Measurements from ENCODE around the gene ZNF138.

The ZNF138 gene

GRCh38 chr7:64871761-64872160, 77.5 kb downstream of the ZNF138 start:
- DNase-seq (ENCODE audit: low read depth): no peak
- TF ChIP-seq CTCF (IDR thresholded peaks at IDR 0.05; ENCODE audit: low read length, missing control alignments): no peak
- H3K4me3 ChIP-seq (replicated peaks; ENCODE audit: low read depth, low read length): no peak overlapping the region

GRCh38 chr7:64872351-64873154, 78.3 kb downstream of the ZNF138 start:
- TF ChIP-seq CTCF (IDR thresholded peaks at IDR 0.05; ENCODE audit: low read length, missing control alignments): no peak
- DNase-seq (ENCODE audit: low read depth): no peak
- H3K4me3 ChIP-seq (replicated peaks; ENCODE audit: low read depth, low read length): no peak overlapping the region

- DNase-seq (ENCODE audit: low read depth): no peak
- no peak overlapping the region for H3K4me3 ChIP-seq (replicated peaks; ENCODE audit: low read depth, low read length)
- no peak for TF ChIP-seq CTCF (IDR thresholded peaks at IDR 0.05; ENCODE audit: low read length, missing control alignments)
These were observed 78.9 kb downstream of the ZNF138 start for GRCh38 chr7:64873155-64873500.

GRCh38 chr7:64873517-64873916, 79.3 kb downstream of the ZNF138 start:
- no peak for DNase-seq (ENCODE audit: low read depth)
- no peak for TF ChIP-seq CTCF (IDR thresholded peaks at IDR 0.05; ENCODE audit: low read length, missing control alignments)

GRCh38 chr7:64874114-64874513, 79.9 kb downstream of the ZNF138 start:
- no peak for TF ChIP-seq CTCF (IDR thresholded peaks at IDR 0.05; ENCODE audit: low read length, missing control alignments)
- DNase-seq (ENCODE audit: low read depth): no peak
- H3K4me3 ChIP-seq (replicated peaks; ENCODE audit: low read depth, low read length): no peak overlapping the region

More at GRCh38 chr7:64873517-64873916, 79.3 kb downstream of the ZNF138 start:
- H3K4me3 ChIP-seq (replicated peaks; ENCODE audit: low read depth, low read length): no peak overlapping the region

- TF ChIP-seq CTCF (IDR thresholded peaks at IDR 0.05; ENCODE audit: low read length, missing control alignments): no peak
- no peak for DNase-seq (ENCODE audit: low read depth)
- no peak overlapping the region for H3K4me3 ChIP-seq (replicated peaks; ENCODE audit: low read depth, low read length)
These were observed 80.5 kb downstream of the ZNF138 start for GRCh38 chr7:64874562-64875250.

Measured in fibroblast of pulmonary artery (primary cell).